Endothelial cell (in vitro differentiated cells): ENCODE measurements around the gene SAE1. TPM values are rescaled to one million over a fixed set of nuclear protein-coding genes. Genes with fewer than 3 reads are reported as not detected.
"Not testable (repeated sequence)": the region's sequence is repeated elsewhere in the genome, so short reads cannot be mapped to it uniquely, and the experiment has no call there.

Experiments
- DNase-seq: peaks from one replicate; pipeline ENCODE4 v3.0.0; 2021; ENCODE audit warnings: low spot score
- H3K27ac Mint-ChIP-seq: one replicate; pipeline ENCODE4 v1.8.0; 2021; ENCODE audit warnings: mixed read lengths, inconsistent platforms; ENCODE audit not compliant: unreplicated experiment
- H3K27me3 Mint-ChIP-seq: one replicate; pipeline ENCODE4 v1.8.0; 2021; ENCODE audit warnings: mild to moderate bottlenecking, moderate library complexity, mixed read lengths, inconsistent platforms; ENCODE audit not compliant: unreplicated experiment
- H3K36me3 Mint-ChIP-seq: one replicate; pipeline ENCODE4 v1.8.0; 2021; ENCODE audit warnings: mild to moderate bottlenecking, low read depth, mixed read lengths, inconsistent platforms; ENCODE audit not compliant: unreplicated experiment
- H3K4me1 Mint-ChIP-seq: one replicate; pipeline ENCODE4 v1.8.0; 2021; ENCODE audit warnings: mild to moderate bottlenecking, mixed read lengths, inconsistent platforms; ENCODE audit not compliant: unreplicated experiment
- H3K4me3 Mint-ChIP-seq: one replicate; pipeline ENCODE4 v1.8.0; 2021; ENCODE audit warnings: mild to moderate bottlenecking, mixed read lengths, inconsistent platforms; ENCODE audit not compliant: unreplicated experiment
- H3K9me3 Mint-ChIP-seq: one replicate; pipeline ENCODE4 v1.8.0; 2021; ENCODE audit warnings: mixed read lengths, inconsistent platforms; ENCODE audit not compliant: unreplicated experiment
- CTCF ChIP-seq: fragments of 200-600 bp; sonication (generic); IDR thresholded peaks from one replicate; pipeline ENCODE4 v1.5.0; 2021; ENCODE audit warnings: antibody characterized with exemption; ENCODE audit not compliant: unreplicated experiment
- total RNA-seq: library from RNA; stranded (reverse); fragmentation: NEBNext Ultra II Directional; extraction: Animal tissue kit (Norgen Biotek cat#: 25700); gene quantifications from one replicate; pipeline ENCODE4 v1.2.1, GENCODE V29; 2021; ENCODE audit not compliant: unreplicated experiment

The SAE1 gene
- total RNA-seq, 1 donor from 2014 or later, result 134 TPM

GRCh38 chr19:47130120-47130588, 481 bp upstream of the SAE1 start:
- no peaks in the 10 kb centered on the region for H3K9me3 Mint-ChIP-seq
- peak overlapping the region; percentile 100 for H3K4me3 Mint-ChIP-seq
- TF ChIP-seq CTCF, result no peak
- H3K27me3 Mint-ChIP-seq, result peaks cover 17% of the 10 kb centered on the region
- peak overlapping the region; percentile 31 for H3K27ac Mint-ChIP-seq
- peaks cover 31% of the 10 kb centered on the region for H3K4me1 Mint-ChIP-seq
- peaks cover 23% of the 10 kb centered on the region for H3K36me3 Mint-ChIP-seq
- DNase-seq, result no peak

- Mint-ChIP-seq H3K27ac (peak overlapping the region; percentile 42), H3K4me1 (peaks cover 33% of the 10 kb centered on the region), H3K4me3 (peak overlapping the region; percentile 100), H3K9me3 (no peaks in the 10 kb centered on the region), H3K27me3 (peaks cover 16% of the 10 kb centered on the region), H3K36me3 (peaks cover 23% of the 10 kb centered on the region)
- no peak for DNase-seq
- no peak for TF ChIP-seq CTCF
Observed at GRCh38 chr19:47132194-47132852, 1.7 kb downstream of the SAE1 start.

GRCh38 chr19:47133021-47133471, 2.4 kb downstream of the SAE1 start:
- H3K27ac Mint-ChIP-seq, result peak overlapping the region; percentile 37
- H3K9me3 Mint-ChIP-seq, result no peaks in the 10 kb centered on the region
- H3K27me3 Mint-ChIP-seq, result peaks cover 16% of the 10 kb centered on the region
- H3K36me3 Mint-ChIP-seq, result peaks cover 23% of the 10 kb centered on the region
- TF ChIP-seq CTCF, result no peak
- DNase-seq, result no peak
- H3K4me3 Mint-ChIP-seq, result peak overlapping the region; percentile 73
- peaks cover 33% of the 10 kb centered on the region for H3K4me1 Mint-ChIP-seq

- H3K4me3 Mint-ChIP-seq, result peak overlapping the region; percentile 5
- H3K27ac Mint-ChIP-seq, result peak overlapping the region; percentile 2
- H3K27me3 Mint-ChIP-seq, result peaks cover 17% of the 10 kb centered on the region
- no peaks in the 10 kb centered on the region for H3K9me3 Mint-ChIP-seq
- DNase-seq, result no peak
- no peak for TF ChIP-seq CTCF
- H3K36me3 Mint-ChIP-seq, result peaks cover 23% of the 10 kb centered on the region
- H3K4me1 Mint-ChIP-seq, result peaks cover 33% of the 10 kb centered on the region
Observed at GRCh38 chr19:47134545-47134944, 3.9 kb downstream of the SAE1 start.

GRCh38 chr19:47135156-47135555, 4.5 kb downstream of the SAE1 start:
- Mint-ChIP-seq H3K9me3 (no peaks in the 10 kb centered on the region), H3K27me3 (peaks cover 17% of the 10 kb centered on the region), H3K4me3 (no peak overlapping the region), H3K36me3 (peaks cover 19% of the 10 kb centered on the region), H3K27ac (peak overlapping the region; percentile 72), H3K4me1 (peaks cover 33% of the 10 kb centered on the region)
- TF ChIP-seq CTCF, result no peak
- DNase-seq, result no peak

GRCh38 chr19:47141252-47141651, 10.6 kb downstream of the SAE1 start:
- not testable (repeated sequence) for DNase-seq, H3K9me3 Mint-ChIP-seq, H3K27ac Mint-ChIP-seq, H3K27me3 Mint-ChIP-seq, H3K4me1 Mint-ChIP-seq
- H3K36me3 Mint-ChIP-seq, result peaks cover 16% of the 10 kb centered on the region
- peak overlapping the region; percentile 77 for H3K4me3 Mint-ChIP-seq
